Keratinocyte (primary cell): ENCODE data around the gene OGFOD3.

Experiments used
- CTCF ChIP-seq, 3 experiments: IDR thresholded peaks in 1 of 3; conservative IDR thresholded peaks in 1 of 3; optimal IDR thresholded peaks in 1 of 3; 2 replicates in 2 of 3; 3 replicates in 1 of 3; pipeline versions ENCODE3 to v1.5.1; 2011; ENCODE audit warnings: low read length in 3 of 3, mild to moderate bottlenecking in 3 of 3, moderate library complexity in 2 of 3, control low read depth in 1 of 3, inconsistent platforms in 1 of 3; ENCODE audit not compliant: insufficient read depth in 2 of 3; ENCODE audit errors: extremely low read depth in 1 of 3
- EZH2 ChIP-seq: IDR thresholded peaks from one replicate; pipeline ENCODE4 v1.6.1; 2012; ENCODE audit warnings: inconsistent platforms, mild to moderate bottlenecking, low read length, moderate library complexity

GRCh38 chr17:82388223-82388921 is 30.0 kb downstream of the OGFOD3 start:
- TF ChIP-seq EZH2 (no peak), CTCF (optimal IDR thresholded peaks at IDR 0.05 in 1 of 3, IDR thresholded peaks at IDR 0.05 in 1 of 3, conservative IDR thresholded peaks at IDR 0.05 in 1 of 3; ENCODE audit: extremely low read depth in 1 of 3, insufficient read depth in 2 of 3, low read length in 3 of 3) (no peak)
